SK-N-SH treated with all-trans-retinoic acid at 6 μM for 48 hours (cell line): ENCODE data around the gene BHLHA15.
"Not testable (repeated sequence)": the region's sequence is repeated elsewhere in the genome, so short reads cannot be mapped to it uniquely, and the experiment has no call there.

ENCODE experiments used
- ATAC-seq: fragments of 200-7000 bp; cut with Tn5 transposase; 3 replicates; pipeline ENCODE4 v1.9.1; 2020; ENCODE audit warnings: mild to moderate bottlenecking, moderate library complexity
- CREB5 ChIP-seq: fragments of 250-450 bp; sonication (Bioruptor Pico); IDR thresholded peaks from 2 replicates; pipeline ENCODE4 v1.5.1; 2020; ENCODE audit warnings: low read depth, mild to moderate bottlenecking, moderate library complexity
- CSDC2 ChIP-seq: fragments of 250-450 bp; sonication (Bioruptor Pico); IDR thresholded peaks from 2 replicates; pipeline ENCODE4 v1.5.0; 2020; ENCODE audit warnings: mild to moderate bottlenecking, moderate library complexity
- CSRNP3 ChIP-seq: fragments of 250-450 bp; sonication (Bioruptor Pico); IDR thresholded peaks from 2 replicates; pipeline ENCODE4 v1.5.1; 2021; ENCODE audit warnings: mild to moderate bottlenecking, moderate library complexity
- ESRRG ChIP-seq: fragments of 250-450 bp; sonication (Bioruptor Pico); IDR thresholded peaks from 2 replicates; pipeline ENCODE4 v1.6.1; 2021; ENCODE audit warnings: mild to moderate bottlenecking
- GLIS3 ChIP-seq: fragments of 250-450 bp; sonication (Bioruptor Pico); IDR thresholded peaks from 2 replicates; pipeline ENCODE4 v1.5.0; 2020; ENCODE audit warnings: mild to moderate bottlenecking, moderate library complexity
- ISL1 ChIP-seq: fragments of 250-450 bp; sonication (Bioruptor Pico); IDR thresholded peaks from 2 replicates; pipeline ENCODE4 v2.1.2; 2022; ENCODE audit warnings: mild to moderate bottlenecking, moderate library complexity
- OSR1 ChIP-seq: fragments of 250-450 bp; sonication (Bioruptor Pico); IDR thresholded peaks from 2 replicates; pipeline ENCODE4 v1.8.0; 2022; ENCODE audit warnings: moderate library complexity, mild to moderate bottlenecking, inconsistent platforms
- PATZ1 ChIP-seq: fragments of 250-450 bp; sonication (Bioruptor Pico); IDR thresholded peaks from 2 replicates; pipeline ENCODE4 v1.8.0; 2020; ENCODE audit warnings: mild to moderate bottlenecking, moderate library complexity, borderline replicate concordance
- POU6F1 ChIP-seq: fragments of 250-450 bp; sonication (Bioruptor Pico); IDR thresholded peaks from 2 replicates; pipeline ENCODE4 v1.8.0; 2021; ENCODE audit warnings: low read depth, mild to moderate bottlenecking, moderate library complexity, borderline replicate concordance
- PPARA ChIP-seq: fragments of 250-450 bp; sonication (Bioruptor Pico); IDR thresholded peaks from 2 replicates; pipeline ENCODE4 v1.5.0; 2020; ENCODE audit warnings: mild to moderate bottlenecking, borderline replicate concordance
- RARB ChIP-seq: fragments of 250-450 bp; sonication (Bioruptor Pico); IDR thresholded peaks from 2 replicates; pipeline ENCODE4 v1.8.0; 2021; ENCODE audit warnings: mild to moderate bottlenecking, moderate library complexity
- SNAI2 ChIP-seq: fragments of 250-450 bp; sonication (Bioruptor Pico); IDR thresholded peaks from 2 replicates; pipeline ENCODE4 v1.5.0; 2020; ENCODE audit warnings: mild to moderate bottlenecking, moderate library complexity
- TCF4 ChIP-seq: fragments of 250-450 bp; sonication (Bioruptor Pico); IDR thresholded peaks from 2 replicates; pipeline ENCODE4 v1.8.0; 2021; ENCODE audit warnings: mild to moderate bottlenecking, moderate library complexity, borderline replicate concordance
- TOX ChIP-seq: fragments of 250-450 bp; sonication (Bioruptor Pico); IDR thresholded peaks from 2 replicates; pipeline ENCODE4 v1.8.0; 2021; ENCODE audit warnings: mild to moderate bottlenecking, moderate library complexity, borderline replicate concordance
- TSHZ2 ChIP-seq: fragments of 250-450 bp; sonication (Bioruptor Pico); IDR thresholded peaks from 2 replicates; pipeline ENCODE4 v1.5.0; 2020; ENCODE audit warnings: mild to moderate bottlenecking, moderate library complexity
- ZFP3 ChIP-seq: fragments of 250-450 bp; sonication (Bioruptor Pico); IDR thresholded peaks from 2 replicates; pipeline ENCODE4 v1.5.0; 2020; ENCODE audit warnings: mild to moderate bottlenecking, moderate library complexity
- ZFP30 ChIP-seq: fragments of 450-650 bp; formaldehyde crosslinking; IDR thresholded peaks from 2 replicates; pipeline ENCODE4 v1.5.0; 2022; ENCODE audit warnings: mild to moderate bottlenecking, moderate library complexity
- ZNF70 ChIP-seq: fragments of 450-650 bp; formaldehyde crosslinking; IDR thresholded peaks from 2 replicates; pipeline ENCODE4 v1.5.0; 2020; ENCODE audit warnings: mild to moderate bottlenecking, moderate library complexity
- ZNF8 ChIP-seq: fragments of 450-650 bp; formaldehyde crosslinking; IDR thresholded peaks from 2 replicates; pipeline ENCODE4 v1.5.0; 2020; ENCODE audit warnings: mild to moderate bottlenecking, moderate library complexity

BHLHA15 gene

GRCh38 chr7:98216941-98217622 lies 5.8 kb downstream of the BHLHA15 start:
- TF ChIP-seq PPARA (CRISPR knock-in tag): no peak
- TF ChIP-seq CREB5 (CRISPR knock-in tag): no peak
- TF ChIP-seq, all 23 proteins: peak for 0
- no peak for ATAC-seq

GRCh38 chr7:98217623-98218582 lies 6.7 kb downstream of the BHLHA15 start:
- no peak for ATAC-seq
- TF ChIP-seq ISL1 (CRISPR knock-in tag): no peak
- no peak for TF ChIP-seq ZNF70 (CRISPR knock-in tag)
- no peak for TF ChIP-seq PATZ1 (CRISPR knock-in tag)
- TF ChIP-seq TSHZ2: no peak
- TF ChIP-seq OSR1 (CRISPR knock-in tag): no peak
- TF ChIP-seq CSRNP3: no peak
- TF ChIP-seq CREB5 (CRISPR knock-in tag): no peak
- TF ChIP-seq TCF4 (CRISPR knock-in tag): no peak
- TF ChIP-seq ZFP3 (CRISPR knock-in tag): no peak
- no peak for TF ChIP-seq PPARA (CRISPR knock-in tag)

- not testable (repeated sequence) for ATAC-seq
Observed at GRCh38 chr7:98219382-98219781, 8.1 kb downstream of the BHLHA15 start.

GRCh38 chr7:98221611-98222532 lies 10.6 kb downstream of the BHLHA15 start:
- no peak for ATAC-seq
- TF ChIP-seq POU6F1 (CRISPR knock-in tag) (no peak), RARB (CRISPR knock-in tag) (no peak), OSR1 (CRISPR knock-in tag) (no peak), ZFP30 (CRISPR knock-in tag) (no peak), TCF4 (CRISPR knock-in tag) (no peak), ZNF8 (no peak), ZFP3 (CRISPR knock-in tag) (no peak), ISL1 (CRISPR knock-in tag) (no peak), SNAI2 (no peak), ZNF70 (CRISPR knock-in tag) (no peak), ESRRG (CRISPR knock-in tag) (no peak), CSDC2 (CRISPR knock-in tag) (no peak), TOX (CRISPR knock-in tag) (no peak), GLIS3 (CRISPR knock-in tag) (no peak), PPARA (CRISPR knock-in tag) (no peak)
